Measurements from ENCODE around the gene DACH2.

The DACH2 gene

DNA sequence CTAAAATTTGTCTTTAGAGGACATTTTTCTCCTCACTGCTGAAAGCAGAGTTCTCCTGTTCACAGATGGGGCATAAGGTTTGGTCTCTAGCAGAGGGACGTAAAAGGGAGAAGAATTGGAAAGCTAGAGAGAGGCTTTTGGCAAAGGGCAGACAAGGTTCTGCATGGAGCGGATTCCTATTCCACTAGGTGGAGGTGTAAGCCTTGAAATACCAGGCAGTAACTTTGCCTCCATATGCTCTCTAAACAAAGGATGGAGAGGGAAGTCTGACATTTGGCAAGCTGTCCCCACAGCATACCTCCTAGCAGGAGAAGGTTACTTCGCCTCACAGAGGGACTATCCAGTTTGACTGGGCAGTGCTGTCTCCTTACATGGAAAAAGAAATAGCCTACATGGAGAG lies 174.7 kb downstream of the DACH2 start:
- DNase-seq (ENCODE audit: low read depth): no peak

DNA sequence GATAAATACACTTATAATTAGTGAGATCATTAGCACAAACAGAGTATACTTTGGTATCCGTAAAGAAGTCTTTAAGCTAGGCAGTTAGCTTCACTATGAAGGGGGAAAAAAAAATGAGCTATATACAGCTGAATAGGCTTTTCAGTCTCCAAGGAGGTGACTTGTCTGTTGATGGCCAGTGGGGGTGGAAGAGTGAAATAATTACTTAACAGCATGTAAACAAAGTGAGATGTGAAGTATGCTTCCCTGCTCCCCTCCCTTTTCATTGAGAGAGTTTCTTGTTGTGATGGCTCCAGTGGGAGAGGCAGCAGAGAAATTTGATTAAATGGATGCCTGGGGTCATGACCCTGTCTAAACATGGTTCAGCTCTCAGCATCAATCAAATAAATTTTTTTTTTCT lies 180.9 kb downstream of the DACH2 start:
- no peak for DNase-seq (ENCODE audit: low read depth)

DNA sequence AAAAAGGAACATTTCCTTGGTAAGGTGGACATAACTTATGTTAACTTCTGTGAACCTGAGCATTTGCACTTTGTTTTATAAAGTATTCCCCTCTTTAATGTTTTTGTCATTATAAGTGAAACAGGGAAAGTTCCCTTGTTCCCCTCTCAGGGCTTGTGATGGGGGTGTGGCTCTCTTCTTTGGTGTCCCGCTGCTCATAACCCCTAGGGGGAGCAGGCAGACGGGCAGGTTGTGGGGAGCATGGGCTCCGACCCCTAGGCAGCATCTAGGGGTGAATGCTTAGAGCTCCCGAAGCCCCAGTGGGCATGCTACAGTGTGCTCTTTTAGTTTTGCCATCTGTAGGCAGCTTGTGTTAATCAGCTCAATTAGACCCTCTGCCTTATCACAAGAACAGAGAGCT lies 200.4 kb downstream of the DACH2 start:
- DNase-seq (ENCODE audit: low read depth): no peak

DNA sequence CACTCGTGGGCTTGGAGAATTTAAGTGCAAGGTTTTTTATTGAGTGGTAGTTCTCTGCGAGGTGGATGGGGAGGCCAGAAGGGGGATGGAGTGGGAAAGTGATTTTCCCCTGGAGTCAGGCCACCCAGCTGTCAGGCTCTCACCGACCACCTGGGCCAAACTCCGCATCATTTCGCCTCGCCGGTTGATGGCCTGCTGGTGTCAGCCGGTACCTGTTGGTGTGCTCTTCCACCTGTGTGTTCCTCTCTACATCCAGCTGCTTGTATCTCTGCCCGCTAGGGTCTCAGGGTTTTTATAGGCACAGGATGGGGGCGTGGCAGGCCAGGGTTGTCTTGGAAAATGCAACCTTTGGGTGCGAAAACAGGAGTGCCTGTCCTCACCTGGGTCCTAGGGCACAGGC lies 200.9 kb downstream of the DACH2 start:
- no peak for DNase-seq (ENCODE audit: low read depth)

DNA sequence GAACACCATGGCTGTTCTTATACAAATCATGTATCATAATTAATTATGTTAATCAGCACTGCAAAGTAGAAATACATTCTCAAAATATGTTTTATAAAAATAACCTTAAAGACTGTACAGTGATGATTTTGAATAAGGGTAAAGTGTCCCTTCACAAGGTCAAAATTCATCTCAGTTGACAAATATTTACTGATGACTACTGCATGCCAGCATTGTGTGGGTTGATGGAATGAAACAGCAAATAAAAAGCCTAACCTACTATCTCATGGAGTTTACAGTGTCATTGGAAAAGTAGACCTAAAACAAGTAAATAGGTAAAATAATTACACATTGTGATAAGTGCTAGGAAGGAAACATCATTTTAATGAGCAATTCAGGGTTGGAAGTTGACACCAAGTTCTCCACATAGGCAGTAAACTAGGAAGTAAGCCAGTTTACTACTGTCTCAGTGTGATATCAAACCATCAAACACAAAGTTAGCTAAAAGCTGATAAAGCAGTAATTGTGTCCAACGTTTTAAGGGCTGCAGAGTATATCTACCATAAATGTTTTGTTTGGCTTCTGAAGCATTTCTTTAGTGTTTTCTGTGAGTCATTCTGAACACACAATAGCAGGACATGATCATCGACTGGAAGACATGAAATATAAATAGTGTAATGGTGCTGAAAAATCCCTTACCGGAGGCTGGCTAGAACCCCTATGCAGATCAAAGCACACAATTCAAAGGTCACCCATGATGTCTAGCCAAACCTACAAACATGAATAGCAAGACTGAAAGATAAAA lies 221.8 kb downstream of the DACH2 start:
- no peak for DNase-seq (ENCODE audit: low read depth)

DNA sequence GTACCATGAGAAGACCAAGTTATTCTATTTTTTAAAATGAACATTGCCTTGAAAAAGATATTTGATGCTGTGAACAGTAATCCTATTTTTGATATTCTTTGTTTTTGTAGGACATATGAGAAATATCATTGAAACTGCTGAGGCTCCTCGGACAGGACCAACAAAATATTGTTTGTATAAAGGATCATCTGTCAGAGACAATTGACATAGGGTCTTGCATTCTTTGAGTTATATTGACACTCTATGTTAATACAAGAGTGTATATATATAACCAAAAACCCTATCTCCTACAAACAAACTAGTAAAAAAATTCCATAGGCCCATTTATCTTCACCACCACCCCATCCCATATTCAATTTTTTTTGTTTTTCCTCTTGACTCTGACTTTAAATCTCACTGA lies 222.7 kb downstream of the DACH2 start:
- DNase-seq (ENCODE audit: low read depth): no peak

DNA sequence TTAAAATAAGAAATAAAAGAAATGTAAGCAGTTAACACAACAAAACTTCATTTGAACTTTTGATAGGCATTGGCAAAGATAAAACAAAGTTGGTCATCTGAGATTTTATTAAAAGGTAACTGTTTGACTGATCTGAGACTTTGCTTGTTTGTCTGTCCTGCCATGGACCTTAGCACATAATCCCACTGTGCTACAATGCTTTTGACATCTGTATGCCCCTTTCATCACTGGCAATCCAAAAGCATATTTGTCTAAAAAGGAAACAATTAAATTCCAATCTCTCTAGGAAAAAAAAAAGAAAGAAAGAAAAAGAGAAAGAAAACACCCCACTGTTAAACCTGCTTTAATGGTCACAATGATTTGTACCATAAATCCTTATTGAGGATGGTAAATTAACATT lies 231.0 kb downstream of the DACH2 start:
- no peak for DNase-seq (ENCODE audit: low read depth)

DNA sequence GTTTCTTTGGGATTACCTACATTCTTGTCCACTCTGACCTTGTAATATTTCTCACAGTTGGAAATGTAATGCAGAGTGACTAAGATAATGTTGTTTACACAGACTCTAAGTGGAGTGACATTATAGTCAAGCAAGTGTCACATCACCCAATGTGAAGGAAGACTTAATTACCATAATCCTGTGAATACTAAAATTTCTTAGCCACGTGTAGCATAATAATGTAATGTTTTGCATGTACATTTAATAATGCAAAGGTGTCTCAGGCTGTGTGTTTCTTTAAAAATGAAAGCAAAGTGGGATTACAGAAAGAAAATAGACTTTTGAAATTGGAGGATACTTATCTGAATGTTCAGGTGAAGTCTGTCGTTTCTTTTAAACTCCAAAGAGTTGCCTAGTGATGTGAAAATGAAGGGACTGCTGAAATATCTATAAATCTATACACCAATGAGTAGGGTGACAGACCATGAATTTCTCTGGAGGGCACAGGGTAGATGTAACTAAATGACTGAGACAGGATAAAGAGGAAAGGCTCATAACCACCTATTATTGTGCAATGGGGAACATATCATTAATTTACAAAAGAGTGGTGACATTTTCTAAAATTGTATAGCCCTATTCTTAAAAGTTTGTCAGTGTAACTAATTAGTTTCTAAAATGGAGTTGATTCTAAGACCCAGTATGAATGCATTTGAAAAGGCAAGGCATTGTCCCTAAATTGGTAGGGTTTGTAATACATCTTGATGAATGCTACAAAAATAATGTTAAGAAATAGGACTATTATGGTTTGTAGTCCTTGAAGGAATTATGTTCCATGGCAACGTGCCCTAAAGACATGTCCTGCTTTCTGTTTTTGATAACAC lies 235.7 kb downstream of the DACH2 start:
- DNase-seq (ENCODE audit: low read depth): no peak

DNA sequence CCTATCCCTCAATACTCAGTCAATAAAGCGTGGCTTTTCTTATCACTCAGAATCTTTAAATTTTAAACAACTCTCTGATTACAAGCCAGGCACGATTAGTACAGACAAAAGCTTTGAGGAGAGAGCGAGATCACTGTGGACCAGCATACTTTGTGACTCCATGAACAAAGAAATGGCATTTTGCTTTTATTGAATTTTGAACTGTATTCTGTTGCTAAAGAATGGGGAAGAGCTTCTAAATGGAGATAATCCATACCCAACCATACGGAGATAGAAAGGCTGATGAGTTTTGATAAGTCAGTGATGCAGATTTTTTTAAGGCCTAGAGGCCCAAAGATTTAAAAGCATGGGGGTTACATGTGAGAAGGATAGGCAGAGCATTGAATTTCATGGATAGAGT lies 259.1 kb downstream of the DACH2 start:
- no peak for DNase-seq (ENCODE audit: low read depth)

DNA sequence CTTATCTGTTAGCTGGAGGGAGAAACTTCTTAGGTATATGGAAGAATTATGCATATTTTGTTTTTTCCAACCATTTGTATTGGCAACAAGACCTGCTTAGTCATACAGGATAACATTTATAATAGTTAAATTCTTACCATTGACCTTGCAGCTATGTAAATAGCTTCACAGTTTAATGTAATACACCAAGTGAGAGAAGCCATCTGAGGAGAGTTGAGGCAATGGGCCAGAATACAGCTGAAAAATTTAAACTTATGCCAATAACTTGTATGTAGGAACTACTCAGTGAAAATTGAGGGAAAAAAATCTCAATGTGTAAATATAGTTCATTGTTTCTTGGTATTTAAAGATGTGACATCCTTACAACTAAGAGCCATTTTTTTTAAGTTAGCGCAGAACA lies 273.5 kb downstream of the DACH2 start:
- no peak for DNase-seq (ENCODE audit: low read depth)

DNA sequence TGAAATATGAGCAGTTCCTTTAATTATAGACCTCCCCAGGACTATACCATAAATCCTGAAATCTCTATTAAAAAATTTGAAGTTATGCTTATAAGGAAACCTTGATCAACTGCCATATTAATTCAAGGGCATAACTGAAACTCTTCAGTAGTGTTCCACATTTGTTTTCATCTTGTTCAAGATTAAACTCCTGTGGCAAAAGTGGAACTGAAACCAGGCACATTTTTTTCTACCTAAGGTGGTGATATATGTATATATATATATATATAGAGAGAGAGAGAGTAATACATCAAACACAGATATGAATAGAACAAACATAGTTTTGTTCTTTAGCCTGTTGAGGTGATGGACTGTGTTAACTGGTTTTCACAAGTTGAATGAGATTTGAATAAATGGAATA lies 287.9 kb downstream of the DACH2 start:
- DNase-seq (ENCODE audit: low read depth): no peak

DNA sequence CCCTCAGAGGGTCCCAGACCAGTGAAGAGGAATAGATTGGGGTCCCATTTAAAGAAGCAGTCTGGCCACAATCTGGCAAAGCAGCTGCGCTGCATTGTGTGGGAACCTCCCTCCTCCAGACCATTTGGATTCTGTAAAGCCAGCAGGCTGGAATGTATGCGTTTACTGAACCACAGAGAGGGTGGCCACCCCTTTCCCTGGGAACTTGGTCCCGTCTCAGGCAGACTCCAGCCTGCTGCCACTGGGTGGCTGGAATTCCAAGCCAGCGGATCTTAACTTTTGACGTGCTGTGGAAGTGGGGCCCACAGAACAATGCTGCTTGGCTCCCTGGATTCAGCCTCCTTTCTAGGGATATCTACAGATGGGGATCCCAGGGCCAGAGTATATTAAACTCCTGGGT lies 307.2 kb downstream of the DACH2 start:
- no peak for DNase-seq (ENCODE audit: low read depth)

DNA sequence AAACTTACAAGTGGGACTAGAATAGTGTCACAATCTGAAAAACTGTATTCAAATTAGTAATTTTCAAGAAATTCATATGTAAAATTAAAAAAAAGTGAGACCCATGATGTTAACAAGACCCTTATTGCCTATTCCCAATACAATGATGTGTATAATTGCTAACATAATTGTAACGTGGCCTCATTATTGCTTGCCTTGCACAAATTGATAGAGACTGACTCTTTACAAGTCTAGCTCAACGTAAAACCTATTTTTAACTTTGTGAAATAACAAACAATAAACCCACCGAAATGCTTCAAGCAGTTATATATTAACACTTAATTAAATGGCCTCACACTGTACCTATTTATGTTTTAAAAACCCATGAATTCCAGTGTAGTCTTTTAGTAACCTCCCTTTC lies 312.5 kb downstream of the DACH2 start:
- DNase-seq (ENCODE audit: low read depth): no peak

DNA sequence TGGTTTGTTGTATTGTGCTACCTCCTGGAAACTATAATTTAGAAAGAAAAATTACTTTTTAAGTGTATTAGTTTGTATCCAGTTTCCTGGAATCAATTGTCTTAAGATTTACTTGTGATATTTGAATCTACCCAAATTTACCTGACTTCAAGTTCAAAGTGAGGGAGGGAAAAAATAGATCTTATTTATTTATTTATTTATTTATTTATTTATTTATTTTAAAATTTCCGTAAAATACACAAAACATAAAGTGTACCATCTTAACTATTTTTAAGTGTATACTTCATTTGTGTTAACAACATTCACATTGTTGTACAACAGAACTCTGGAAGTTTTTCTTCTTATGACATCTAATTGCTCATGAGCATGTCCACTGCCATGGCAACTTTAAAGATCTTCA lies 356.0 kb downstream of the DACH2 start:
- DNase-seq (ENCODE audit: low read depth): no peak

DNA sequence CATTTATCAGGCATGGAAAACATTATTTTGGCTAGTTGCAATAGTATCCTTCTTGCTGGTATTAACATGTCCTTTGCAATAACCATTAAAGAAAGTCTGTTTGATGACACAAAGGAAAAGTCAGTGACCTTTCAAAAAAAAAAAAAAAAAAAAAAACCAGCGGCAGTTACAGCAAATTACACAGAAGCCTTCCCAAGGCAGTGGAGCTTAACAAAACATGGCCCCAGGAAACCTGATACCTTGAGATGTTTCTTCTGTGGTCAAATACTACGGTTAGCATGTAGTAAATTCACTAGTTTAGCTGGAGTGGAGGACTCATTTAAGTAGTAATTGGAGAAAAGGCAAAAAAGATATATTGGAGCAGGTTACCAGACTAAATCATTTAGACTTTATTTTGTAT lies 359.1 kb downstream of the DACH2 start:
- DNase-seq (ENCODE audit: low read depth): no peak

DNA sequence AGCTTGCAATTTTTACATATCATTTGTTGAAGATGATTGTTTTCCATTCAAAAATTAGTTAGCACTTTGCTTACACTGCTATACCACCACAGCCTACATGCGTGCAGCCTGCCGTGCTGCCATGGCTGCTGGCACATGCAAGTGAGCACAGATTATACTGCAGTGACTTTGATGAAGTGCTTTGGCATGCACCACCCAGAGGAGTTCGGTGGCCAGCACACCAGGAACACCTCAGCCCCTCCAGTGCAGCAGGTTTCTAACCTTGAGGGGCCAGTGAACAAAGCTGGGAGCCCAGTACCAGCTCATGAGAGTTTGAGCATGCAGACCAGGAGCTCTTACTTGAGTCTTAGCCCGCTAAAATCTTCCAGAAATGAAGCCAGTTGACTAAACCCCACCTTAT lies 431.5 kb downstream of the DACH2 start:
- DNase-seq (ENCODE audit: low read depth): no peak

DNA sequence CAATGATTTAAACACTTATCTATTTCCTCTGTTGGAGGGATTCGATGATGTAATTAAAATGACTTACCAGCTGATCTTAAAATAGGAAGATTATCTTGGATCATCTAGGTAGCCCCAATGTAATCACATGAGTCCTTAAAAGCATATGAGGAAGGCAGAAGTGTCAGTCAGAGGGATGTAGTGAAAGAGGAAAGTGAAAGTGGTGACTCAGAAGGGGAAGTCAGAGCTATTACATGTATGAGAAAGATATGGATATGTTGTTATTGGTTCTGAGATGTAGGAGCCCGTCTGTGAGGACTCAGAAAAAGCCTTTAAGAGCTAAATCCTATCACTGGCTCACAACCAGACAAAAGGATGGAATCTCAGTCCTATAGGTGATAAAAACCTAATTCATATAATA lies 456.4 kb downstream of the DACH2 start:
- DNase-seq (ENCODE audit: low read depth): no peak

DNA sequence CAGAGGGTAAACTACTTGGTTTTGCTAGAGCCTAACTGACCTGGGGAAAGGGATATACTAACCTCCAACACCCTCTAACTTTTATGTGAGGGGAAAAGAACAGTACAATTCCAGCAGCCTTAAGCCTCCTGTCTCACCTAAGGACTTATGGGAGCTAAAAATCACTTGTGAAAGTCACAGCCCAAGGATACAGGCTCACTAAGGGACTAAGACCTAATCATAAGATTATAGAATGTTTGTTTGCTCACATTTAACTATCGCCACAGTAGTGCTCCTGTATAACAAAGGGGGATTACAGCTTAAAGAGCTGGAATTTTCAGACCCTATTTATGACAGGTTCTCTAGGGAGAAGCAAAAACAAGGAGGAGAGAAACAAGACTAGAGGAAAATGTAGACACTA lies 548.7 kb downstream of the DACH2 start:
- DNase-seq (ENCODE audit: low read depth): no peak

DNA sequence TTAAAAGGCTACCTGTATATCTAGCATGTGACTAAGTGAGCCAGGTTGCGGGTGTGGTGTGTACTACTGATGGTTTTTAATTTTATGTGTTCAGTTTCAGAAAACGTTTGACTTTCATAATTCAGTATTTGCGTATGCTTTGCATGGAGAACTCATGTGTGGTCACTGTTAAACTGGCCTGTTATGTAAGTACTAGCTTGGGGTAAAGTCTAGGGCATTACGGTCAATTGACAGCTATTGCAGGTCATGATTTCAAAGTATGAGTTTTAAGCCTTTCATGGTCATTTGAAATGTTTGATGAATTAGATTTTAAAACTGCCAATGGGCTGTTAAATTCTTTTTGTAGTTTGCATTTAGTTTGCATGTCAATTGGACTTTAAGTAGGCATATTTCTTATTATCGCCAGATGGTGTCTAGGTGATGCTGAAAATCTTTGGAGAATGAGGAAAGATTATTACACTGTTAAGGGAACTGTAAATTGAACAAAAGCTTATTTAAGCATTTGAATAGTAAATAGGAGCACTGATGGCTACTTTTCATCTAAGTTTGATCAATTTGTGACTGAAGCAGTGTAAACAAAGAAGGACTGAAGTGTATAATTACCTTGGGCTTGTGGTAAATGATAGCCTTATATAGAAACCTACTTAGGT lies 563.4 kb downstream of the DACH2 start:
- no peak for DNase-seq (ENCODE audit: low read depth)

DNA sequence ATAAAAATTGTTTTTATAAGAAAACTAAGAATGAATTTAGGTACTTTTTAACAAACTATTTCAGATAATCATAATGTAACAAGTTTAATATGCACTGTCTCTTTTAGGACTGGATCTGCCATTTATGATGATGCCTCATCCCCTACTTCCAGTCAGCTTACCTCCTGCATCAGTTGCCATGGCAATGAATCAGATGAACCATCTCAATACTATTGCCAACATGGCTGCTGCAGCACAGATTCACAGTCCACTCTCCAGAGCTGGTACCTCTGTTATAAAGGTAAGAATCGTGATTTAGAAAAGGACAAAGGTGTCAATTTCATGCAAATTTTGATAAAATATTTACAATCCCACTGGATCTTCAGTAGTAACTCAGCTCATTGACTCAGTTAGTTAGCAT lies 566.2 kb downstream of the DACH2 start:
- no peak for DNase-seq (ENCODE audit: low read depth)

DNA sequence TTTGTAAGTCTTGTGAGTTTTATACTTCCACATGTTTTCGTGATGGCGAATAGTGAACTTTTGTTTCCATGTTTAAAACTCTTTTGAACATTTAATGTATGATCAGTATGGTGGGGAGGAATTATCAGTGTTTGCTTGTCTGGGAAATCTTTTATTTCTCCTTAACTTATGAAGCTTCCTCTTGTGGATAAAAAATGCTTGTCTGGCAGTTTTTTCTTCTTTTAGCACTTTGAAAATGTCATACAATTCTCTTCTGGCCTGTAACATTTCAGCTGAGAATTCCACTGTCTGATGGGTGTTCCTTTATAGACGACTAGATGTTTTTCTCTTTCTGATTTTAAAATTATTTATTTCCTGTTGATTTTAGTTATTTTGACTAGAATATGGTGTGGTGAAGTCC lies 576.0 kb downstream of the DACH2 start:
- no peak for DNase-seq (ENCODE audit: low read depth)

DNA sequence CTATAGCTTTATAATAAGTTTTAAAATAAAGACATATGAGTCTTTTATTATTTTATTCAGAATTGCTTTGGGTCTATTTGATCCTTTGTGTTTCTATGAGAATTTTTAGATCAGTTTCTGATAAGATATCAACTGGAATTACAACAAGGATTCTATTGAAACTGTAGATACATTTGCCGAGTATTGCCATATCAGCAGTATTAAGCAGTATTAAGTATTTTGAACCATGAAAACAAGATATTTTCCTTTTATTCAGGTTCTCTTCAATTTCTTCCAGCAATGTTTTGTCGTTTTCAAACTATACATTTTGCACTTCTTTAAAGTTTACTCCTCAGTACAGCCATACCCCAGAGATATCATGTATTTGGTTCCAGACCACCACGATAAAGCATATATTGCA lies 598.8 kb downstream of the DACH2 start:
- no peak for DNase-seq (ENCODE audit: low read depth)

DNA sequence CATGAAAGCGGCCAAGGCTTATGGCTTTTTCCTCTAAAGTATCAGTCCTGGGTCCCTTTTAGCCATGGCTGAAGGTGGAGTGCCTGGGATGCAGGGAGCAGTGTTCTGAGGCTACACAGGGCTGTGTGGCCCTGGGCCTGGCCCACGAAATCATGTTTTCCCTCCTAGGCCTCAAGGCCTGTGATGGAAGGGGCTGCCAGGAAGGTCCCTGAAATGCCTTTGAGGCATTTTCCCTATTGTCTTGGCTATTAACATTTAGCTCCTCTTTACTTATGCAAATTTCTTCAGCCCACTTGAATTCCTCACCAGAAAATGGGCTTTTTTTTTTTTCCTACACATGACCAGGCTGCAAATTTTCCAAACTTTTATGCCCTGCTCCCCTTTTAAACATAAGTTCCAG lies 657.0 kb downstream of the DACH2 start:
- no peak for DNase-seq (ENCODE audit: low read depth)
